Tibial nerve (tissue), 4 donors: ENCODE data around the gene TBCD. TPM values are rescaled to one million over a fixed set of nuclear protein-coding genes. Genes with fewer than 3 reads are reported as not detected.

Experiments used
- DNase-seq, 2 donors: peaks; one replicate each; pipeline ENCODE4 v3.0.0-alpha.2; 2019; ENCODE audit warnings: low spot score in 2 of 2
- H3K27ac ChIP-seq, 4 donors: fragments of 200-600 bp; sonication (generic) in 3 of 4; one replicate each; pipeline ENCODE4 v1.5.1; 2017 to 2019; ENCODE audit warnings: mild to moderate bottlenecking in 1 of 4
- H3K27me3 ChIP-seq, 2 donors: fragments of 200-600 bp; sonication (generic) in 1 of 2; one replicate each; pipeline versions ENCODE4 v1.5.1 to v1.6.0; 2017 to 2019
- H3K36me3 ChIP-seq, 3 donors: fragments of 200-600 bp; sonication (generic); one replicate each; pipeline ENCODE4 v1.5.1; 2018 to 2019
- H3K4me1 ChIP-seq, 4 donors: fragments of 200-600 bp; sonication (generic) in 3 of 4; one replicate each; pipeline ENCODE4 v1.5.1; 2017 to 2019
- H3K4me3 ChIP-seq, 4 donors: fragments of 200-600 bp; sonication (generic) in 3 of 4; one replicate each; pipeline ENCODE4 v1.5.1; 2017 to 2019; ENCODE audit warnings: mild to moderate bottlenecking in 1 of 4, moderate library complexity in 1 of 4
- H3K9me3 ChIP-seq, 4 donors: fragments of 200-600 bp; sonication (generic) in 3 of 4; one replicate each; pipeline ENCODE4 v1.5.1; 2017 to 2019
- CTCF ChIP-seq, 5 experiments: fragments of 200-600 bp in 3 of 5; fragments of 450-650 bp in 2 of 5; sonication (generic) in 3 of 5; IDR thresholded peaks; one replicate each; pipeline ENCODE4 v1.5.1; 2016 to 2019; ENCODE audit warnings: antibody characterized with exemption in 5 of 5, mild to moderate bottlenecking in 3 of 5, moderate library complexity in 2 of 5
- EP300 ChIP-seq, 2 donors: sonication (generic); formaldehyde crosslinking; IDR thresholded peaks; one replicate each; pipeline ENCODE4 v1.6.1; 2017; ENCODE audit warnings: antibody characterized with exemption in 2 of 2, mild to moderate bottlenecking in 1 of 2
- POLR2A ChIP-seq, 2 donors: fragments of 450-650 bp; IDR thresholded peaks; one replicate each; pipeline ENCODE4 v1.6.1; 2017; ENCODE audit warnings: antibody characterized with exemption in 2 of 2, mild to moderate bottlenecking in 2 of 2, moderate library complexity in 2 of 2
- WGBS, 2 donors: methylation state at CpG; one replicate each; pipeline ENCODE4 v1.1.5; 2018; 5-methylcytosine and 5-hydroxymethylcytosine counted together
- total RNA-seq, 4 donors: library from RNA; depleted of rRNA; stranded (reverse); fragments of >200 nt; gene quantifications; one replicate each; pipeline ENCODE4 v1.1.0, GENCODE V29; 2016

Gene TBCD
- total RNA-seq, 4 donors from 2014 or later, result 42.6 to 115 (median 87.9) TPM

DNA sequence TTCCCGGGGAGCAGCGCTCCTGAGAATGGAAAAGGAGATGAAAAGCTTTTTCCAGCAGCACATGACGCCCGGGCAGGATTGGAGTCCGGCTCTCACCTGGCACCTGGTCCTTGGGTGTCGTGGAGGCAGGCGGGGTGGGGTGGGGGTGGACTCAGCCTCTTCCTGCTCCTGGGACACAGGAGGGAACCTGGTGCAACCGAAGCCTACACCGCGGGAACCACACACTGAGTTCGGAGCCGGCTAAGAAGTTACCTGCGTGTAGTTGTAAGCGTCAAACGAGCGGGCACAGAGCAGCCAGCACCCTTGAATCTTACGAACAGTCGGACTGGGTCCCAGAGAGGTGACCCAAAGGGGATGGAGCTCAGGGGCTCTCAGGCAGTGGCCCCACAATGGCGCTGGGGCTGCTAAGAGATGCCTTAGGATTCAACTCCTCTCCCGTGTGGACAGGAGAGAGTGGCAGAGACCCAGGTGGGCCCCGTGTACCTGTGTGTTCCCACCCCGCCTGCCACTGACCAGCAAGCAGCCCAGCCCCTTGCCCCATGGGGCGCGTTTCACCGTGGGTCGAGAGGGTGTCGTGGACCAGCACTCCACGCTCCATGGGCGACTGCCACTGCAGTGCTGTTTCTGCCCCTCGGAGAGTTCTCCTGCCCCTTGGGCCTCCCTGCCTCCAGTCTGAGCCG is 221.7 kb downstream of the TBCD start:
- DNase-seq, result no peak
- Histone ChIP-seq H3K27ac (no peak overlapping the region), H3K36me3 (no peaks in the 10 kb centered on the region), H3K4me3 (no peak overlapping the region), H3K9me3 (no peaks in the 10 kb centered on the region), H3K27me3 (no peaks in the 10 kb centered on the region), H3K4me1 (no peaks in the 10 kb centered on the region)
- TF ChIP-seq EP300 (IDR thresholded peaks at IDR 0.05), result no peak
- no peak for TF ChIP-seq CTCF (IDR thresholded peaks at IDR 0.05)
- no peak for TF ChIP-seq POLR2A (IDR thresholded peaks at IDR 0.05)
- WGBS, 2 donors, result 89 to 92% methylated on average over 29 to 31 of the region's 31 CpGs

DNA sequence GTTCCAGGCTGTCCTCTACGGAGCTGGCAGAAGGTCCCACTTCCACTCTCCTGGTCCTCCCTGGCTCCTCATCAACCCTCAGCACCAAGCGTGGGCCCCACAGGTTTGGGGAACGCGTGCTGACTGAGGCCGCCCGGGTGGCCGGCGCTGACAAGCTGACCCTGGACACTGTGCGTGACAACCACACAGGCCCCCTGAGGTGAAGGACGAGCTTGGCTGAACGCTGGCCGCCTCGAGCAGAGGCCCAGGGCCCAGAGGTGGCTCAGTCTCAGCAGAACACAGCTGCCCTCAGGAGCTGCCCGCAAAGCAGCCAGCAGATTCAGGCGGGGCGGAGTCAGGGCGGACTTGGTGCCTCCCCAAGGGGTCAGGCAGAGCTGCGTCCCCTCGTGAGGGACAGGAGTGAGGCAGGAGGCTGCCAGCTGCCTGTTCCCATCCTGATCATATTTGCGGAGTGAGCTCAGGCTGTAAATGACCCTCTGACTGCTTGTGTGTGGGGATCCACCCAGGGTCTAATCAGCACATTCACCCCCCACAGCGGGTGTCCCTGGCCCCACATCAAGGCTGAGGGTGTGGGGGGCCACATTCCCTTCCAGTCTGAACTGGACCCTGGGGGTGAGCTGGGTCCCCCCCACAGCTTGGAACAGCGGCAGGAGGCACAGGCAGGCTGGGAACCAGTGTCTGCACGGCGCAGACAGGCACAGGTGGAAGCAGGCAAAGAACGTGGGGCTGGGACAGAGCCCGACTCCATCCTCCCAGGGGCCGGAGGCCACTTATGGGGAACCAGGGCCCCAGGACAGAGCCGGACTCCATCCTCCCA is 222.5 kb downstream of the TBCD start:
- WGBS, 2 donors, result 84 to 86% methylated on average over 17 to 20 of the region's 28 CpGs

DNA sequence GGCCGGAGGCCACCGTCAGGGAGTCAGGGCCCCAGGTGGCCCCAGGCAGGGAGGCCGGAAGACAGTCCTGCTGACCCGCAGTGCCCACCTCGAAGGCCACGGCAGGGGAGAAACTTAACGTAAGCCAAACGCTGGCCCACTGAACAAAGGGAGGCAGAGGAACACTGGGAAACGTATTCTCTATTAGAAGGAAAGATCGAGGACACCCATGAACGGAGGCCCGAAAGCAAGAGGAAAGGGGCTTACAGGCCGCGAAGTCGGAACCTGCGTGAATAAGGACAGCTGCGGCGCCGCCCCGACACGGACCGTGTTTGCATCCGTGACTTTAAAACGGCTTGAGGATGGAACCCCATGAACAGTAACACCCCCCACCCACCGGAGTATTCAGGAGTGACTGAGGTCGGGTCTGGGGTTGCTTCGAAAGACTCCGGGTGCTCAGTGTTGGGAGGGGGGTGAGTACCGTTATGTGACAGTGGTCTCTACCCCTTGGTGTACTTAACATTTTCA is 225.2 kb downstream of the TBCD start:
- Histone ChIP-seq H3K27ac (no peak overlapping the region), H3K9me3 (no peaks in the 10 kb centered on the region), H3K36me3 (no peaks in the 10 kb centered on the region), H3K4me1 (no peaks in the 10 kb centered on the region), H3K27me3 (no peaks in the 10 kb centered on the region), H3K4me3 (no peak overlapping the region)
- WGBS, 2 donors, result 90 to 93% methylated on average over 29 of the region's 29 CpGs
- TF ChIP-seq POLR2A (IDR thresholded peaks at IDR 0.05), result no peak
- no peak for DNase-seq

More for the DNA sequence above, 222.5 kb downstream of the TBCD start:
- no peaks in the 10 kb centered on the region for H3K36me3 ChIP-seq
- H3K9me3 ChIP-seq, result no peaks in the 10 kb centered on the region
- no peak overlapping the region for H3K4me3 ChIP-seq
- no peaks in the 10 kb centered on the region for H3K4me1 ChIP-seq
- no peak for DNase-seq
- no peaks in the 10 kb centered on the region for H3K27me3 ChIP-seq
- no peak overlapping the region for H3K27ac ChIP-seq
- TF ChIP-seq EP300 (IDR thresholded peaks at IDR 0.05), result no peak
- no peak for TF ChIP-seq POLR2A (IDR thresholded peaks at IDR 0.05)
- no peak for TF ChIP-seq CTCF (IDR thresholded peaks at IDR 0.05)

- no peak for TF ChIP-seq CTCF (IDR thresholded peaks at IDR 0.05)
- TF ChIP-seq EP300 (IDR thresholded peaks at IDR 0.05), result no peak
- no peak for TF ChIP-seq POLR2A (IDR thresholded peaks at IDR 0.05)
- H3K36me3 ChIP-seq, result no peaks in the 10 kb centered on the region
Observed at GRCh38 chr17:82977606-82978005, 225.7 kb downstream of the TBCD start.

DNA sequence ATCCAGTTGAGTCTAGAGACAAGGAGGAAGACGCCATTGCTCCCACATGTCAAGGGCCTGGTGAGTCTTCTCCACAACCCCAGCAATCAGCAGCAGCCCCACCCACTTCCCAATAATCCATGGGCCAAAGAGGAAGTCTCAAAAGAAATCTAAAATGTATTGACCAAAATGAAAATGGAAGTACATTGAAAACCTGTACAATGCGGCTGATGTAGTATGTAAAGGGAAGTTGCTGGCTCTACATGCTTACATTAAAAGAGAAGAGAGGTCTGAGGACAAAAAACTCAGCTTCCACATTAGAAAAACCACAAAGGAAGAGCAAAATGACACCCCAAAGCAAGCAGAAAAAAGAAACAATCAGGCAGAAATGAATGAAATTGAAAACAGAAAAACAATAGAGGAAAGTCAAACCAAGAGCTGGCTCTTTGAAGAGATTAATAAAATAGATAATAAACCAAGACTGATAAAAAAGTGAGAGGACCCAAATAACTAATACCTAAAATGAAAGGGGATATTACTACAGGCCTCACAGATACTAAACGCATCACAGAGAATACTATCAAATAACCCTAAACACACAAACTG is 227.0 kb downstream of the TBCD start:
- no peaks in the 10 kb centered on the region for H3K9me3 ChIP-seq
- WGBS, 2 donors, result 82 to 83% methylated on average over 3 of the region's 3 CpGs
- no peaks in the 10 kb centered on the region for H3K27me3 ChIP-seq
- no peaks in the 10 kb centered on the region for H3K4me1 ChIP-seq
- DNase-seq, result peak in 1 of 2 donors; percentile 27
- H3K4me3 ChIP-seq, result no peak overlapping the region
- no peak overlapping the region for H3K27ac ChIP-seq
- H3K36me3 ChIP-seq, result no peaks in the 10 kb centered on the region
- TF ChIP-seq CTCF (IDR thresholded peaks at IDR 0.05) (no peak), EP300 (IDR thresholded peaks at IDR 0.05) (peak in 1 of 2 donors; percentile 46)

More at GRCh38 chr17:82977606-82978005, 225.7 kb downstream of the TBCD start:
- DNase-seq, result no peak
- Histone ChIP-seq H3K4me3 (no peak overlapping the region), H3K9me3 (no peaks in the 10 kb centered on the region), H3K4me1 (no peaks in the 10 kb centered on the region), H3K27ac (no peak overlapping the region), H3K27me3 (no peaks in the 10 kb centered on the region)
- 87 to 89% methylated on average over 20 of the region's 20 CpGs for WGBS, 2 donors
